Measurements from ENCODE around the gene HBEGF. TPM values are rescaled to one million over a fixed set of nuclear protein-coding genes. Genes with fewer than 3 reads are reported as not detected.

HBEGF gene
- total RNA-seq, 2 donors from 2014 or later: 1.4 to 2.1 TPM

GRCh38 chr5:140364472-140364765, 18.0 kb upstream of the HBEGF start:
- no peaks in the 10 kb centered on the region for H3K9me3 ChIP-seq (ENCODE audit: control insufficient read depth, low read length)
- 89 to 100% methylated on average over 2 to 3 of the region's 3 CpGs for WGBS, 2 experiments (ENCODE audit: insufficient coverage in 1 of 2, insufficient read length in 1 of 2)
- Mint-ChIP-seq H3K27ac (no peak overlapping the region), H3K9me3 (no peaks in the 10 kb centered on the region), H3K4me1 (peaks cover 2% of the 10 kb centered on the region), H3K36me3 (ENCODE audit: low read depth) (no peaks in the 10 kb centered on the region), H3K4me3 (no peak overlapping the region), H3K27me3 (ENCODE audit: insufficient read depth) (peaks cover 9% of the 10 kb centered on the region)
- DNase-seq: no peak
- H3K27ac ChIP-seq (ENCODE audit: low read depth, low read length): no peak overlapping the region
- H3K4me3 ChIP-seq (ENCODE audit: low read length): no peak overlapping the region
- TF ChIP-seq CTCF (conservative IDR thresholded peaks at IDR 0.05): no peak
- peaks cover 4% of the 10 kb centered on the region for H3K27me3 ChIP-seq (ENCODE audit: control insufficient read depth, insufficient read depth, low read length, poor library complexity, severe bottlenecking)
- H3K4me1 ChIP-seq (ENCODE audit: control insufficient read depth, insufficient read depth, low read length): no peaks in the 10 kb centered on the region
- H3K36me3 ChIP-seq (ENCODE audit: control insufficient read depth, insufficient read depth, low read length): no peaks in the 10 kb centered on the region
- H3K9ac ChIP-seq (ENCODE audit: extremely low read depth, low read length, poor library complexity, severe bottlenecking): no peak overlapping the region

GRCh38 chr5:140363631-140364471, 17.4 kb upstream of the HBEGF start:
- Histone ChIP-seq H3K27me3 (ENCODE audit: control insufficient read depth, insufficient read depth, low read length, poor library complexity, severe bottlenecking) (peaks cover 4% of the 10 kb centered on the region), H3K9me3 (ENCODE audit: control insufficient read depth, low read length) (no peaks in the 10 kb centered on the region), H3K4me3 (ENCODE audit: low read length) (peak overlapping the region; percentile 75), H3K36me3 (ENCODE audit: control insufficient read depth, insufficient read depth, low read length) (no peaks in the 10 kb centered on the region), H3K9ac (ENCODE audit: extremely low read depth, low read length, poor library complexity, severe bottlenecking) (no peak overlapping the region), H3K27ac (ENCODE audit: low read depth, low read length) (no peak overlapping the region), H3K4me1 (ENCODE audit: control insufficient read depth, insufficient read depth, low read length) (no peaks in the 10 kb centered on the region)
- 72 to 100% methylated on average over 7 to 20 of the region's 20 CpGs for WGBS, 2 experiments (ENCODE audit: insufficient coverage in 1 of 2, insufficient read length in 1 of 2)
- Mint-ChIP-seq H3K4me1 (peaks cover 3% of the 10 kb centered on the region), H3K27ac (no peak overlapping the region), H3K36me3 (ENCODE audit: low read depth) (no peaks in the 10 kb centered on the region), H3K4me3 (peak overlapping the region; percentile 71), H3K9me3 (no peaks in the 10 kb centered on the region), H3K27me3 (ENCODE audit: insufficient read depth) (peaks cover 9% of the 10 kb centered on the region)
- no peak for TF ChIP-seq CTCF (conservative IDR thresholded peaks at IDR 0.05)
- DNase-seq: no peak

- 12 to 21% methylated on average over 18 to 29 of the region's 29 CpGs for WGBS, 2 experiments (ENCODE audit: insufficient coverage in 1 of 2, insufficient read length in 1 of 2)
- H3K36me3 ChIP-seq (ENCODE audit: control insufficient read depth, insufficient read depth, low read length): no peaks in the 10 kb centered on the region
- TF ChIP-seq CTCF (conservative IDR thresholded peaks at IDR 0.05): peak; percentile 99
- Mint-ChIP-seq H3K27ac (peak overlapping the region; percentile 68), H3K36me3 (ENCODE audit: low read depth) (no peaks in the 10 kb centered on the region), H3K4me3 (peak overlapping the region; percentile 71), H3K4me1 (peaks cover 6% of the 10 kb centered on the region), H3K9me3 (no peaks in the 10 kb centered on the region), H3K27me3 (ENCODE audit: insufficient read depth) (peaks cover 9% of the 10 kb centered on the region)
- no peak overlapping the region for H3K27ac ChIP-seq (ENCODE audit: low read depth, low read length)
- H3K4me3 ChIP-seq (ENCODE audit: low read length): peak overlapping the region; percentile 75
- peaks cover 4% of the 10 kb centered on the region for H3K27me3 ChIP-seq (ENCODE audit: control insufficient read depth, insufficient read depth, low read length, poor library complexity, severe bottlenecking)
- H3K9me3 ChIP-seq (ENCODE audit: control insufficient read depth, low read length): no peaks in the 10 kb centered on the region
- DNase-seq: peak; percentile 98
- H3K4me1 ChIP-seq (ENCODE audit: control insufficient read depth, insufficient read depth, low read length): no peaks in the 10 kb centered on the region
- no peak overlapping the region for H3K9ac ChIP-seq (ENCODE audit: extremely low read depth, low read length, poor library complexity, severe bottlenecking)
These were observed 16.6 kb upstream of the HBEGF start for GRCh38 chr5:140362875-140363630.
